ENCODE results near the gene TRPV5.
"Not testable (repeated sequence)": the region's sequence is repeated elsewhere in the genome, so short reads cannot be mapped to it uniquely, and the experiment has no call there.

The TRPV5 gene

GRCh38 chr7:142933624-142934023 is at the start of gene TRPV5:
TSS of gene TRPV5 (minus strand) at chr7:142933746. CDS start at chr7:142933459, 287 bp downstream.
- no peak for TF ChIP-seq CTCF (IDR thresholded peaks at IDR 0.05; ENCODE audit: extremely low read depth, missing control alignments)
- no peak for DNase-seq (ENCODE audit: low spot score)

GRCh38 chr7:142978402-142978801 is 44.9 kb upstream of the TRPV5 start:
- DNase-seq (ENCODE audit: low spot score) = not testable (repeated sequence)

- DNase-seq (ENCODE audit: low spot score) = no peak
- TF ChIP-seq CTCF (IDR thresholded peaks at IDR 0.05; ENCODE audit: extremely low read depth, missing control alignments) = no peak
Observed at GRCh38 chr7:142974626-142975025, 41.1 kb upstream of the TRPV5 start.

GRCh38 chr7:142969183-142969582 is 35.6 kb upstream of the TRPV5 start:
- DNase-seq (ENCODE audit: low spot score) = no peak
- no peak for TF ChIP-seq CTCF (IDR thresholded peaks at IDR 0.05; ENCODE audit: extremely low read depth, missing control alignments)

- no peak for TF ChIP-seq CTCF (IDR thresholded peaks at IDR 0.05; ENCODE audit: extremely low read depth, missing control alignments)
- no peak for DNase-seq (ENCODE audit: low spot score)
Observed at GRCh38 chr7:142968229-142968628, 34.7 kb upstream of the TRPV5 start.

GRCh38 chr7:142964502-142965246 is 31.1 kb upstream of the TRPV5 start:
- TF ChIP-seq CTCF (IDR thresholded peaks at IDR 0.05; ENCODE audit: extremely low read depth, missing control alignments) = no peak
- DNase-seq (ENCODE audit: low spot score) = no peak

GRCh38 chr7:142963993-142964392 is 30.4 kb upstream of the TRPV5 start:
- DNase-seq (ENCODE audit: low spot score) = no peak
- no peak for TF ChIP-seq CTCF (IDR thresholded peaks at IDR 0.05; ENCODE audit: extremely low read depth, missing control alignments)

- TF ChIP-seq CTCF (IDR thresholded peaks at IDR 0.05; ENCODE audit: extremely low read depth, missing control alignments) = no peak
- no peak for DNase-seq (ENCODE audit: low spot score)
Observed at GRCh38 chr7:142962991-142963390, 29.4 kb upstream of the TRPV5 start.

All from GM20000 (cell line).